GM23248 (cell line): ENCODE data around the gene GRHPR. TPM values are rescaled to one million over a fixed set of nuclear protein-coding genes. Genes with fewer than 3 reads are reported as not detected.
"Not testable (repeated sequence)": the region's sequence is repeated elsewhere in the genome, so short reads cannot be mapped to it uniquely, and the experiment has no call there.

ENCODE experiments used
- DNase-seq: peaks from one replicate; pipeline ENCODE4 v3.0.0-alpha.2; 2015
- H2AFZ ChIP-seq: fragments of 200-600 bp; sonication (generic); 2 replicates; pipeline ENCODE4 v1.6.1; 2016; ENCODE audit warnings: antibody characterized with exemption
- H3F3A ChIP-seq: fragments of 200-600 bp; sonication (generic); 2 replicates; pipeline ENCODE4 v1.6.1; 2016; ENCODE audit warnings: mild to moderate bottlenecking, antibody characterized with exemption, mixed run types; ENCODE audit not compliant: insufficient read depth
- H3K27ac ChIP-seq: fragments of 200-600 bp; sonication (generic); 2 replicates; pipeline ENCODE4 v1.5.1; 2016; ENCODE audit warnings: mild to moderate bottlenecking
- H3K27me3 ChIP-seq: fragments of 200-600 bp; sonication (generic); replicated peaks from 2 replicates; pipeline ENCODE4 v1.6.1; 2016; ENCODE audit warnings: mild to moderate bottlenecking; ENCODE audit not compliant: insufficient read depth
- H3K36me3 ChIP-seq: fragments of 200-600 bp; sonication (generic); 2 replicates; pipeline ENCODE4 v1.6.1; 2016; ENCODE audit warnings: low read depth, mild to moderate bottlenecking
- H3K4me1 ChIP-seq: fragments of 200-600 bp; sonication (generic); 2 replicates; pipeline ENCODE4 v1.6.1; 2016; ENCODE audit warnings: mild to moderate bottlenecking; ENCODE audit not compliant: insufficient read depth
- H3K4me2 ChIP-seq: fragments of 200-600 bp; sonication (generic); one replicate; pipeline ENCODE4 v1.6.1; 2016; ENCODE audit warnings: mild to moderate bottlenecking; ENCODE audit not compliant: unreplicated experiment
- H3K4me3 ChIP-seq: fragments of 200-600 bp; sonication (generic); 2 replicates; pipeline ENCODE4 v1.5.1; 2016; ENCODE audit warnings: mild to moderate bottlenecking
- H3K79me2 ChIP-seq: fragments of 200-600 bp; sonication (generic); 2 replicates; pipeline ENCODE4 v1.6.1; 2016; ENCODE audit warnings: mild to moderate bottlenecking; ENCODE audit not compliant: insufficient read depth
- H3K9ac ChIP-seq: fragments of 200-600 bp; sonication (generic); 2 replicates; pipeline ENCODE4 v1.6.1; 2016; ENCODE audit warnings: mild to moderate bottlenecking
- H3K9me2 ChIP-seq: fragments of 200-600 bp; sonication (generic); 2 replicates; pipeline ENCODE4 v1.6.1; 2016; ENCODE audit warnings: mixed run types, mild to moderate bottlenecking, moderate library complexity; ENCODE audit not compliant: insufficient read depth
- H3K9me3 ChIP-seq: fragments of 200-600 bp; sonication (generic); one replicate; pipeline ENCODE4 v1.6.1; 2017; ENCODE audit warnings: low read depth
- H4K20me1 ChIP-seq: fragments of 200-600 bp; sonication (generic); 2 replicates; pipeline ENCODE4 v1.6.0; 2016; ENCODE audit not compliant: insufficient read depth
- EZH2 ChIP-seq: fragments of 200-600 bp; sonication (generic); IDR thresholded peaks from 2 replicates; pipeline ENCODE4 v1.6.1; 2018; ENCODE audit warnings: antibody characterized with exemption, mild to moderate bottlenecking; ENCODE audit not compliant: insufficient read depth, poor library complexity, severe bottlenecking
- EZH2phosphoT487 ChIP-seq: fragments of 200-600 bp; sonication (generic); IDR thresholded peaks from 2 replicates; pipeline ENCODE4 v1.6.1; 2018; ENCODE audit warnings: antibody characterized with exemption, moderate library complexity, mild to moderate bottlenecking, low read depth; ENCODE audit not compliant: insufficient read depth
- WGBS, 2 experiments: methylation state at CpG; one replicate each; pipeline ENCODE4 v1.1.6; 2015 to 2017; ENCODE audit warnings: low lambda C conversion rate in 2 of 2, low coverage in 1 of 2; ENCODE audit errors: missing lambda C conversion rate in 2 of 2; 5-methylcytosine and 5-hydroxymethylcytosine counted together
- in situ Hi-C: fragments of 300-500 bp; cut with MboI; formaldehyde crosslinking; loops from 2 replicates; pipeline ENCODE4 v1.15.0; 2020
- polyA plus RNA-seq: library from polyadenylated mRNA; unstranded; fragments of >200 nt; fragmentation: Nextera tagmentation; extraction: Ambion mirVana; gene quantifications from 2 replicates; pipeline ENCODE4 v1.2.1, GENCODE V29; 2016
- total RNA-seq: library from RNA; depleted of rRNA; stranded (reverse); fragments of >200 nt; shearing (Covaris generic); gene quantifications from 2 replicates; pipeline ENCODE4 v1.2.3, GENCODE V29; 2014

Gene GRHPR
- total and polyA plus RNA-seq, 2 experiments from 2014 or later, result 124 to 146 TPM

GRCh38 chr9:37395229-37395628, 27.3 kb upstream of the GRHPR start:
- no peak for DNase-seq
- H3K9ac ChIP-seq, result no peak overlapping the region
- in situ Hi-C loops, result no loop called here
- H2AFZ ChIP-seq, result no peak overlapping the region
- no peaks in the 10 kb centered on the region for H3K4me1 ChIP-seq
- H3K79me2 ChIP-seq, result no peaks in the 10 kb centered on the region
- no peak overlapping the region for H3K27ac ChIP-seq
- no peaks in the 10 kb centered on the region for H3K9me2 ChIP-seq
- H3K27me3 ChIP-seq, result no peaks in the 10 kb centered on the region
- H3F3A ChIP-seq, result no peaks in the 10 kb centered on the region
- H3K4me2 ChIP-seq, result no peak overlapping the region
- H3K4me3 ChIP-seq, result no peak overlapping the region
- TF ChIP-seq EZH2phosphoT487 (no peak), EZH2 (no peak)
- no peaks in the 10 kb centered on the region for H4K20me1 ChIP-seq
- 57 to 64% methylated on average over 12 of the region's 12 CpGs for WGBS, 2 experiments
- H3K36me3 ChIP-seq, result no peaks in the 10 kb centered on the region
- H3K9me3 ChIP-seq, result no peaks in the 10 kb centered on the region

DNA sequence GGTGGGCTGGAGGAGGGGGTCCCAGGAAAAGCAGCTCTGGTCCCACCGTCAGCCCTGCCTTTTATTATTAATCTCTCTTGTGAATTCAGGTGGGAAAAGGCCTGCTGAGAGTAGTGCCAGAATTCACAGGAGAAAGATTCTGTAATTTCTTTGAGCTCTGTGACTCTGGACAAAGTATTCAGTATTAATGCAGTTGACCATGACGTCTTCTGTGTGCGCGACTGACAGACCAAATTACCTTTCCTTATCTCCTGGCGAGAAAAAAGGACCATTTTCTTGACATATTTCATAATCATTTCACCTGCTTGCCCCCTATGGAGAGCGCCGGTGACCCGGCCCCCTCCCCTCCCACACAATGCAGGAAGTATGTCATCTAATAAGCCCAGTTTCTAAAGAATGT, 26.8 kb upstream of the GRHPR start:
- H3K27me3 ChIP-seq, result no peaks in the 10 kb centered on the region
- TF ChIP-seq EZH2phosphoT487, result no peak
- TF ChIP-seq EZH2, result no peak
- WGBS, 2 experiments, result 74 to 75% methylated on average over 8 of the region's 8 CpGs
- no peak overlapping the region for H3K4me2 ChIP-seq
- H3K4me3 ChIP-seq, result no peak overlapping the region
- DNase-seq, result no peak
- no peaks in the 10 kb centered on the region for H3K9me3 ChIP-seq
- no peaks in the 10 kb centered on the region for H3K79me2 ChIP-seq
- no peaks in the 10 kb centered on the region for H4K20me1 ChIP-seq
- in situ Hi-C loops, result no loop called here
- H2AFZ ChIP-seq, result no peak overlapping the region
- H3K4me1 ChIP-seq, result no peaks in the 10 kb centered on the region
- no peak overlapping the region for H3K9ac ChIP-seq
- no peak overlapping the region for H3K27ac ChIP-seq
- H3K36me3 ChIP-seq, result no peaks in the 10 kb centered on the region
- H3K9me2 ChIP-seq, result no peaks in the 10 kb centered on the region
- H3F3A ChIP-seq, result no peaks in the 10 kb centered on the region

- H3K9me3 ChIP-seq, H3K9ac ChIP-seq, H3K79me2 ChIP-seq, H3K27ac ChIP-seq, H3K4me3 ChIP-seq, H3K27me3 ChIP-seq, H3F3A ChIP-seq, H3K36me3 ChIP-seq, in situ Hi-C loops, DNase-seq, H3K4me1 ChIP-seq, H2AFZ ChIP-seq, H3K4me2 ChIP-seq, H4K20me1 ChIP-seq, H3K9me2 ChIP-seq: not testable (repeated sequence)
- WGBS, 2 experiments, result 64 to 70% methylated on average over 3 of the region's 3 CpGs
Observed at GRCh38 chr9:37397948-37398347, 24.5 kb upstream of the GRHPR start.

GRCh38 chr9:37398464-37399025, 24.0 kb upstream of the GRHPR start:
- Histone ChIP-seq H3K27ac (no peak overlapping the region), H4K20me1 (no peaks in the 10 kb centered on the region), H2AFZ (no peak overlapping the region), H3F3A (no peaks in the 10 kb centered on the region), H3K9ac (no peak overlapping the region), H3K36me3 (no peaks in the 10 kb centered on the region), H3K27me3 (no peaks in the 10 kb centered on the region), H3K4me3 (no peak overlapping the region), H3K9me3 (no peaks in the 10 kb centered on the region), H3K4me1 (no peaks in the 10 kb centered on the region), H3K4me2 (no peak overlapping the region), H3K9me2 (no peaks in the 10 kb centered on the region), H3K79me2 (no peaks in the 10 kb centered on the region)
- no peak for TF ChIP-seq EZH2
- TF ChIP-seq EZH2phosphoT487, result no peak
- in situ Hi-C loops, result no loop called here
- no peak for DNase-seq
- 60 to 65% methylated on average over 7 of the region's 7 CpGs for WGBS, 2 experiments

DNA sequence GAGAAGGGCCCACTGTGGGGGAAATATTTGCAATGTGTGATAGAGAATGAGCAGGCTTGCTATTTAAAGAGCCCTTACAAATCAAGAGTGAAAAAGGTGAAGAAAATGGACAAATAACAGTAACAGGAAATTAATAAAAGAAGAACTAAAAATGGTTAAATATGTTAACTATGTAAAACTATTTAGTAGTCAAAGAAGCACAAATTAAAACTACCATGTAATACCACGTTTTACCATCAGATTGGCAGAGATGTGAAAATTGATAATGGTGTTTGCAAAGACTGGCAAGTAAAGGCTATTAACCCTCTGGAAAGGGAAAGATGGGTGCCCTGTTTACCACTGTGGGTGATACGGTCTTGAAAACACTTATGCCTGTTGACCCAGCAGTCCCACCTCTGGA, 23.2 kb upstream of the GRHPR start:
- no peaks in the 10 kb centered on the region for H3K36me3 ChIP-seq
- H3K27ac ChIP-seq, result no peak overlapping the region
- WGBS, 2 experiments, result 38 to 44% methylated on average over 2 of the region's 2 CpGs
- no peak overlapping the region for H3K4me2 ChIP-seq
- no peak for DNase-seq
- in situ Hi-C loops, result no loop called here
- H4K20me1 ChIP-seq, result no peaks in the 10 kb centered on the region
- no peak overlapping the region for H3K4me3 ChIP-seq
- H3K4me1 ChIP-seq, result no peaks in the 10 kb centered on the region
- H3K27me3 ChIP-seq, result no peaks in the 10 kb centered on the region
- H3K79me2 ChIP-seq, result no peaks in the 10 kb centered on the region
- H3K9me2 ChIP-seq, result no peaks in the 10 kb centered on the region
- H3K9ac ChIP-seq, result no peak overlapping the region
- TF ChIP-seq EZH2, result no peak
- TF ChIP-seq EZH2phosphoT487, result no peak
- no peaks in the 10 kb centered on the region for H3F3A ChIP-seq
- no peak overlapping the region for H2AFZ ChIP-seq
- H3K9me3 ChIP-seq, result no peaks in the 10 kb centered on the region
